MG63 (cell line): Measurements from ENCODE around the gene MEP1A. TPM values are rescaled to one million over a fixed set of nuclear protein-coding genes. Genes with fewer than 3 reads are reported as not detected.
"Not testable (repeated sequence)": the region's sequence is repeated elsewhere in the genome, so short reads cannot be mapped to it uniquely, and the experiment has no call there.

Source experiments
- DNase-seq: peaks from one replicate; pipeline ENCODE4 v3.0.0-alpha.2; 2020
- H3K27me3 ChIP-seq: fragments of 250-450 bp; sonication (Bioruptor Pico); 2 replicates; pipeline ENCODE4 v1.5.1; 2020; ENCODE audit warnings: mild to moderate bottlenecking, moderate library complexity
- H3K36me3 ChIP-seq: fragments of 250-450 bp; sonication (Bioruptor Pico); 2 replicates; pipeline ENCODE4 v1.5.1; 2020; ENCODE audit warnings: mild to moderate bottlenecking, moderate library complexity
- H3K4me3 ChIP-seq: fragments of 250-450 bp; sonication (Bioruptor Pico); 2 replicates; pipeline ENCODE4 v1.5.1; 2020; ENCODE audit warnings: mild to moderate bottlenecking, moderate library complexity
- H3K9me3 ChIP-seq: fragments of 250-450 bp; sonication (Bioruptor Pico); 2 replicates; pipeline ENCODE4 v1.5.1; 2020; ENCODE audit warnings: mild to moderate bottlenecking, moderate library complexity
- total RNA-seq: library from RNA; depleted of rRNA; stranded (reverse); fragments of >200 nt; shearing (Covaris generic); gene quantifications from 2 replicates; pipeline ENCODE4 v1.2.3, GENCODE V29; 2014; ENCODE audit warnings: low replicate concordance

Gene MEP1A
- total RNA-seq, 1 experiment from 2014 or later, result not detected

DNA sequence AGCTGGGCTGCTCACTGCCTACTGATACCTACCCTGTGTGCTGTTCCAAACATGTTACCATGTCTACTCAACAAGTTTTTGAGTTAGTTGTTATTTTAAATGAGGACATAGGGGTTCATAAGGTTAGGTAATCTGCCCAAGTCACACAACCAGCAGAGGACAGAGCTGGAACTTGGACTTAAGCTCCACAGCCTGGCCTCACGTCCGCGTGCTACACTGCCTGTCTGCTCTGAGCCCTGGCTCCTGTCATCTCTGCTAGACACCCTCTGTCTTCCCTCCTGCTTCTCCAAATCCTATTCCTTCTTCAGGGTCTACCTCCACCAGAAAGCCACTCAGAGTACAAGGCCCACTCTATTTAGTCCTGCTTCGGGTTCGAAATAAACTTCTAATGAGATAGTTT, 28.2 kb upstream of the MEP1A start:
- no peak for DNase-seq
- Histone ChIP-seq H3K9me3 (no peaks in the 10 kb centered on the region), H3K27me3 (no peaks in the 10 kb centered on the region), H3K36me3 (no peaks in the 10 kb centered on the region), H3K4me3 (no peak overlapping the region)

DNA sequence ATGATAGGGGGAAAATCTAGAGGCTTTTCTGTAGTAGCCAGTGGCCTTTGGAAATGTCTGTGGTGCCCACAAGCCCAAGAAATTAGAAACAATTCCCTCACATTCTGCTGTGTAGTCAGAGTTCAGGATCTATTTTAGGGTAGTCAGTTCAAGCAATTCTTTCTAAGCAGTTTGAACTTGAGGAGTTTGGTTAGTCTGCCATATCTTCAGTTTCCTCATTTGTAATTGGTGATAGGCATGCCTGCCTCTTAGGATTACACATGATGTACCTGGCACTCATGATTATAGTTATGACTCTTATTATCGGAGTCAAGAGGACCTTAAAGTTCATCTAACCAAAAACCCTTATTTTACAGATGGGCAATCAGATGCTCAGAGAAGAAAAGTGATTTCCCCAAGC, 21.2 kb upstream of the MEP1A start:
- H3K36me3 ChIP-seq, result no peaks in the 10 kb centered on the region
- H3K4me3 ChIP-seq, result no peak overlapping the region
- H3K27me3 ChIP-seq, result no peaks in the 10 kb centered on the region
- no peaks in the 10 kb centered on the region for H3K9me3 ChIP-seq
- no peak for DNase-seq

DNA sequence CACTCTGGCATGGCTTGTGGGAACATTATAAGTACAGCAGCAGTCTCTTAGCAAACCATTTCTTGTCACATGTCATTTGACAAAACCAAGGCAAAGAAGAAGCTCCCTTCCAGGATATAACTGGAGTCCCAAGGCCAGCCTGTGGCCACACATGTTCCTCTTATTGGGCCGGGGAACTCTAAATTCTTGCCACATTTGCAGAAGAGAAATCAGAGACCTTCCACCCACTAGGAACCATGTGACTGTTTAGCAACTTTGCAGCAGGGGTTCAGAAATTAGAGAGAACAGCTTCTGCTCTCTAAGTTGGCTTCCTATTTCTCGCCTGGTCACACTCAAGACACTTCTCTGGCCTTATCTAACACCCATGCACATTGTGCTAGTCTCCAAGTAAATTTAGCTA, 20.4 kb upstream of the MEP1A start:
- Histone ChIP-seq H3K36me3 (no peaks in the 10 kb centered on the region), H3K27me3 (no peaks in the 10 kb centered on the region), H3K9me3 (no peaks in the 10 kb centered on the region), H3K4me3 (no peak overlapping the region)
- DNase-seq, result no peak

DNA sequence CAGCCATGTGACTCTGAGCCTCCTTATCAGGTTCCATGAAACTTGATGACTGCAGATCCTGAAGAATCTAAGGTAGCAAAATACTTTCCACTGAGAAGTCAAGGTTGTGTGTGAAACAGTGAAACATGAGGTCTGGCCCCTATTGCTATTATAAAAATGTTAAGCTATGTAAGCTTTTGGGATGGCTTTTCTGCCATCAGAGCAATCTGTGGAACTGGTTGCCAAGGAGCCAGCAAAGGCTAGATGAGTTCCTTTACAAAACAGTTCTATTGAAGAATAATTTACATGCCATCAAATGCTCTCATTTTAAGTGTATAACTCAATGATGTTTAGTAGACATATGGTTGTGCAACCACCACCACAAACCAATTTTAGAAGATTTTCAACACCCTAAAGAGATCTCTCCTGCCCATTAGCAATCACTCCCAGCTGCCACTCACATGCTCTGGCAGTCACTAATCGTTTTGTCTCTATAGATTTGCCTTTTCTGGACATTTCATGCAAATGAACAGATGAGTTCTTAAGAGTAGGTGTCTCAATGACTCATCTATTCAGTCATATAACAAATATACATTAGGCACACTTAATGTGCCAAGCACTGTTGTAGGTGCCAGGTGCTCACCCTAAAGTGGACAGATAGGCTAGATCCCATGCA, 19.9 kb upstream of the MEP1A start:
- Histone ChIP-seq H3K9me3 (no peaks in the 10 kb centered on the region), H3K36me3 (no peaks in the 10 kb centered on the region), H3K27me3 (no peaks in the 10 kb centered on the region), H3K4me3 (no peak overlapping the region)
- DNase-seq, result no peak

DNA sequence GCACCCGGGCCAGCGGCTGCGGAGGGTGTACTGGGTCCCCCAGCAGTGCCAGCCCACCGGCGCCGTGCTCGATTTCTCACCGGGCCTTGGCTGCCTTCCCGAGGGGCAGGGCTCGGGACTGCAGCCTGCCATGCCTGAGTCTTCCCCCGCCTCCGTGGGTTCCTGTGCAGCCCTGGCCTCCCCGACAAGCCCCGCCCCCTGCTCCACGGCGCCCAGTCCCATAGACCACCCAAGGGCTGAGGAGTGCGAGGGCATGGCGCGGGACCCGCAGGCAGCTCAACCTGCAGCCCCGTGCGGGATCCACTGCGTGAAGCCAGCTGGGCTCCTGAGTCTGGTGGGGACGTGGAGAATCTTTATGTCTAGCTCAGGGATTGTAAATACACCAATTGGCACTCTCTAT, 18.5 kb upstream of the MEP1A start:
- H3K4me3 ChIP-seq, H3K9me3 ChIP-seq, H3K27me3 ChIP-seq, H3K36me3 ChIP-seq, DNase-seq: not testable (repeated sequence)

DNA sequence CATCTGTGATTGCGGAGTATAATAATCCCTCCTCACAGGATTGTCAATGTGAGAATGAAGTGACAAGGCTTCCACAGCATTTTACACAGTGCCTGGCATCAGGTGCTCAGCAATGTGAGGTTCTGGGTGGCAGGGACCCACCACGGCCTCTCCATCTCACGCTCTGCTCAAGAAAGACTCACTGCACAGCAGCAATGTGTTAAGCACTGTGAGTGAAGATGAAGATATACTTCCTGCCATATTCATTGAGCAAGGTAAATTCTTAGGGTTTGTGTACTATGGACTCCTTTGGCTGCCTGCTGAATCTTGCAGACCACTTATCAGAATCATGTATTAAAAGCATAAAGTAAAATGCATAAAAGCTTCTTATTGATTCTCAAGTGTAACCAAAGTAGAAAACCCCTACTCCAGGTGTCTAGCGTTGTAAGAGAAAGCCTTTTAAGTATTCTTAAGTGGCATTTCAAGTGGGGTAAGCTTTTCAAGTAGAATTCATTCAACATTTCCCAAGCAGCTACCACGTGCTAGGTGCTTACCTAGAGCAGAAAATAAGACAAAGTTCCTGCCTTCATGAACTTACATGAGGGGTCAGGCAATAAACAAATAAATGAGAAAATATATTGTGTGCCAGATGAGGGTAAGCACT, 17.0 kb upstream of the MEP1A start:
- no peak for DNase-seq
- Histone ChIP-seq H3K4me3 (no peak overlapping the region), H3K27me3 (no peaks in the 10 kb centered on the region), H3K36me3 (no peaks in the 10 kb centered on the region), H3K9me3 (no peaks in the 10 kb centered on the region)

DNA sequence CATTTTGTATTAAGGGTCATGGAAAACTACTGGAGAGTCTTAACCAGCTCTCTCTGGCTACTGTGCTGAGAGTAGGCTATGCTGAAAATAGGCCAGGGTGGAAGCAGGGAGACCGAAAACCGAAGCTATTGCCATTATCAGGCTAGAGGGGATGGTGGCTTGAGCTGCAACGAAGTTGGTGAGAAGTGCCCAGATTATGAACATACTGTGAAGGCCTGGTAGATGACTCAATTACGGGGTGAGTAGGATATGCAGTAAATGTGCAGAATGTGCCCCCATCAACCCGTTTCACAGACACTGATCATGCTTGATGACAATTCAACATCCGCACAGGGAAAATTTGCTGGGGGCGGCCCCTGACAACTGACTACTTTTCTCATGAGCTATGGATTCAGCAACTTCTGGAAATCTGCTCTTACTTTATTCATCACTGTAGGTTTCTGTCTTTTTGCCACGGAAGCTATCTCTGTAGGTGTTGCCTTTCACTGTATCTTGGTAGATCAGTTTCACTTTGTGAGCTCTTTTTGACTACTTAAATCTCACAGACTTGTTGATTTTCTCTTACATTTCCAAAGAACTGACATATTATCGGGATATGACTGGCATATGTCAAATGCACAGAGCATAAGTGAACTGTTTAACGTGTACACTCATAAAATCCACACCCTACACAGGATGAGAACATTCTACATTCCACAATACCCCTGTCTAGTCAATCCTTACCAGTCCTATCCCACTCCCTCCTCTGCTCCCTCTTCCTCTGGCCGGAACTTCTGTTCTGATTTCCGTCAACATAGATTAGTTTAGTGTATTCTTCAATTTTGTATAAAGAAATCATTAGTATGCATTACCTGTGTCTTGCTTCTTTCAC, 15.5 kb upstream of the MEP1A start:
- Histone ChIP-seq H3K9me3 (no peaks in the 10 kb centered on the region), H3K27me3 (no peaks in the 10 kb centered on the region), H3K36me3 (no peaks in the 10 kb centered on the region), H3K4me3 (no peak overlapping the region)
- no peak for DNase-seq

DNA sequence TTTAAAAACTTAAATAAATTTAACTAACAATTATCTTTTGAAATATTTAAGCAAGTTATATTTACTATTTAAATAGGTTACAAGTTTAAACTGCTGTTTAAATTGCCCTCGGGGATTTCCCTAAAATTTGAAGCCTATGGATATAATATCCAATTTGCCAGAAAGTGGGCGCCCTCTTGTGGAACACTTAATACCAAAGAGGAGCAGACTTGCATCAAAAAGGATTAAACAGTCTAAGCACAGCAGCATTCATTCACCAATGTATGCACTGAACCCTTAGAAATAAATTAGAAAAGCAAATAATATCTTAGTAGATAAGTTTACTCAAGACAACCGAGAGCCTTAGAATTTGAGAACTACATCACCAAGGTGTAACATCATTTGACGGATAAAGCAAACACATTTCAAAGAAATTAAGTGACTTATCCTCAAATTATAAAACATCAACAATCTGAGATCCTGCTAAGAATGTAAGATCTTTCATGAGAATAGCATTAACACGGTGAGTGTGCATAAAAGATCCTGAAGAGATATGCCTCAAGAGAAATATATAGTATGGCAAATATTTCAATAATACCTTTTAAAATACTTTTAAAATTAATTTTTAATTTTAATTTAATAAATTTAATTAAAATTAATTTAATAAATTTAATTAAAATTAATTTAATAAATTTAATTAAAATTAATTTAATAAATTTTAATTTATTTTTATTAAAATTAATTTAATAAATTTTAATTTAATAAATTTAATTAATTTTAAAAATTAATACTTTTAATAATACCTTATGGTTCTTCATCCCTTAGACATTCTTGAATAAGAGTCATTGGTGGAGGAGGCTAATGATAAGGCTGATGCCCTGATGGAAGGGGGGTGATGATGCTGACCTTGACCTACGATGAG, 11.5 kb upstream of the MEP1A start:
- Histone ChIP-seq H3K9me3 (no peaks in the 10 kb centered on the region), H3K27me3 (no peaks in the 10 kb centered on the region), H3K36me3 (no peaks in the 10 kb centered on the region), H3K4me3 (no peak overlapping the region)
- DNase-seq, result peak; percentile 4

DNA sequence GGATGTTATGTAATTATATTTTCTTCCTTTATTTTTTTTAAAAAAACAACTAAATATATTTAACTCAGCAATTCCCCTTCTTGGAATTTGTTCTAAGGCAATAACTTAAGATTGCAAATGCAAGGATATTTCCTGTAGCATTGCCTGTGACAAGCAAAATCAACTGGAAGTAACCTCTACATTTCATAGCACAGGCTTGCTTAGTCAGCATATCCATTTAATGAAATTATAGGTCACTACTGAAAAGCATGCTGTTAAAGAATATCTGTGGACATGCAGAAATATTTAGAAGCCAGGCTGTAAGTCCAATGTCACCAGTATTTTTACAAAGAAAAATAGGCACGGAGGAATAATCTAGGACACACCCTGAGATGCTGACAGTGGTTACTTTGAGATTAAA, 8.7 kb upstream of the MEP1A start:
- DNase-seq, result no peak
- Histone ChIP-seq H3K9me3 (no peaks in the 10 kb centered on the region), H3K27me3 (no peaks in the 10 kb centered on the region), H3K4me3 (no peak overlapping the region), H3K36me3 (no peaks in the 10 kb centered on the region)

DNA sequence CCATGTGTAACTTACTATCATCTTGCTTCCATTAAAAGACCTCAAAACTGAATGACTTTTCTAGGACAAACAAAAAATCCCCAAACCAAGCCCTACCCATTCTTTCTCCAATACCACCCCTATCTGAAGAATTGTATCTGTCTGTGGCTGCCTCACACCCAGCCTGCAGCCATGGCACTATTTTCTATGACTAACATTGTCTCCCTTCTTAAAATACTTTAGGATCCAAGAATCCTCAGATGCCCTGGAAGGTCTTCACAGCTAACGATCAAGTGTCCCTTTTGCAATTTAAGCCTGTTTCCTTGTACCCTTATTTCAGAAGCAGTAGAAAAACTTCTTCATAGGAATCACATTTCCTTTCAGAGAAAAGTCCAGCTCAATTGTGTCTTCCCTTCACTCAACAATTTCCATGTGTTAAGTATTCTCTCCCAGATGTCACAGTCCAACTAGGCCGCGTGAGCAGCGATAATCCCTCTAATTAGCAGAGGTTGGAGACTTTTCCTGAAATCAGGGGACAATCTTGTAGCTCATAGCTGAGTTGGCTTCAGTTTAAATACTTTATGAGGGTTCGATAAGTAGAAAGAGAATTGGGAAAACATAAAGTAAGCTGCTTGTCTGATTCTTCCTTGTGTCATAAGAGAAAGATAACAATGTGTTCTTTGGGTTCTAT, 5.2 kb upstream of the MEP1A start:
- no peaks in the 10 kb centered on the region for H3K9me3 ChIP-seq
- DNase-seq, result no peak
- H3K4me3 ChIP-seq, result no peak overlapping the region
- no peaks in the 10 kb centered on the region for H3K36me3 ChIP-seq
- H3K27me3 ChIP-seq, result no peaks in the 10 kb centered on the region

DNA sequence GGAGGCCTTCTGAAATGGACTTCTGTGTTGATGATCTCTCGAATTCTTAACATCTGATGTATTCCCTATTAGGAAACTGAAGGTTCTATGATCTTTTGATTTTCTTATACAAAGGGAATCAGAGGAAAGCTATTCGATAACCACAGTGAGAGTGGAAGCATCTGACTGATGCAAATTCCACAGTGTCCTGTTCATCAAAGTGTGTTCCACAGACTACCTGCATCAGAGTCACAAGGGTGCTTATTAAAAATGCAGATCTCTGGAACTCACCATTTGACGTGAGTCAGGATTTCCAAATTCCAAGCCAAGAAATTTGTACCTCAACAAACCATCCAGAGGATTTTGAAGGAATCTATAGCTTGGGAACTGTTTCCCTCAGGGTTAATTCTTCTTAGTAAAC, 4.4 kb upstream of the MEP1A start:
- no peaks in the 10 kb centered on the region for H3K27me3 ChIP-seq
- H3K4me3 ChIP-seq, result no peak overlapping the region
- no peaks in the 10 kb centered on the region for H3K9me3 ChIP-seq
- no peak for DNase-seq
- no peaks in the 10 kb centered on the region for H3K36me3 ChIP-seq

DNA sequence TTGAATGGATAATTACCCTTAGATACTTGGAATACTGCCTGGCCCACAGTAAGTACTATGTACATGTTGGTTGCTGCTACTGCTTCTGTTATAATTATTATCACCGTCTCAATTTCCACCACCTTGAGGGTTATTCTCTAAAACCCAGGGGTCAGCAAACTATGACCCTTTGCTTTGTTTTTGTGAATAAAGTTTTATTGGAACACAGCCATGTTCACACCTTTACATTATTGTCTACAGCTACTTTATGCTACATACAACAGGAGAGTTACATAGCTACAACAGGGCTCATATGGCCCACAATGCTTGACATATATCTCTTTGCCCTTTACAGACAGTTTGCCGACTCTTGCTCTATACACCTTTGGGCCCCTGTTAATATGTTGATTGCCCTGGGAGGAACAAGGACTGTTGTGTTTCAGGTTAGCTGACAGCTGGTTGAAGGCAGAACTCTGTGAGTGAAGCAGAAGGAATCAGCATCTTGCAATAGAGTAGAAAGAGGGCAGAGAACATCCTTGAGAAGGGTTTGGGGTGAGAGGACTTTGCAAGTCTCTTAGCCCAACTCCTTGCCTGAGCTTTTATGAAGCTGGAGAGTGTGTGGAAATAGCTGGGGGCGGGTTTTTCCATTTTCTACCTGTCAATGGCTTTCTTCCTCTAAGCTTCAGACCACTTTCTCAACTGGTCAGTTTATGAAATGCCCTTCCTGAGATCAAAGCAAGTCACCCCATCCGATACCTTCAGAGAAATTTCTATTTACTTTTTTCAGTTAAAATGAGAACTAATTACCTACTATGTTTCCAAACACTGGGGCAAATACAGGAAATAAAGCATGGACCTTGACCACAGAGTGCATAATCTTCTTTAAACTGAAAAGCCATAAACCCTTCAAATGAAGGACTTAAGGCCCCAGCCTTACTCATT, 3.5 kb upstream of the MEP1A start:
- no peak for DNase-seq
- Histone ChIP-seq H3K9me3 (no peaks in the 10 kb centered on the region), H3K27me3 (no peaks in the 10 kb centered on the region), H3K4me3 (no peak overlapping the region), H3K36me3 (no peaks in the 10 kb centered on the region)

DNA sequence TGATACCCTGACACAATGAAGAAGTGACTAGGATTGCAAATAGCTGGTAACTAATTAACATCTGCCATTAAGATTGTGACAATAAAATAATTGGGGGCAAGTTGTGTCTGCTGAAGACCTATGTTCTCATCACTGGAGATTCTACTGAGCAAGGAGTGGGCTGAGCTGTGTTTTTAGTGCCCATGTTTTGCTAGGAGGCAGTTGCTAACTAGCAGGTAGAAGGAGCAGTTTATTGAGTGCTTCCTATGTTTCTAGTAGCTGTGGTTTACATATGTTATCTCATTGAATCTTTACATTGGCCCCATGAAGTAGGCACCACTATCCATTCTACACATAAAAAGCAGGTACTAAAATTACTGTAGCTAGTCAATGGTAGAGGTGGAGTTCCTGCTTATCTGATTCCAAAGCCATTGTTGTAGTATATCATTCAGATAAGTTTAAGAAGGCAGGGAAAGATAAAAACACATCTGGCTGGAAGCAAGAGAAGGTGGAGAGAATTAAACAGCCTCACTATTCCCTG, 2.8 kb upstream of the MEP1A start:
- Histone ChIP-seq H3K9me3 (no peaks in the 10 kb centered on the region), H3K36me3 (no peaks in the 10 kb centered on the region), H3K27me3 (no peaks in the 10 kb centered on the region), H3K4me3 (no peak overlapping the region)
- no peak for DNase-seq

DNA sequence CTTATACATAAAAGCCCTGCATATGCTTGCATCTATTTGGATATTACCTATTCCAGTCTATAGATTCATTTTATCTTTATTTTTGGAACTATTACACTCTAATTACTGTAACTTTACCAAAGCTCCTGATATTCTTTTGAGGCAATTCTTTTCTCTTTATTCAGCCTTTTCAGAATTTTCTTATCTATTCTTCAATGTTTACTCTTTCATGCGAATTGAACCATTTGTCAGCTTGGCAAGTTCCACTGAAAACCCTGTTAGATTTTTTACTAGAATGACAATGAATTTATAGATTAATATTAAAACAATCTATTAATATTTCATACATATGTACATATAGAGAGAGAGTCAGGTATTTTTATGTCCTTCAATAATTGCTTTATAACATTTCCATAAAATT, 554 bp upstream of the MEP1A start:
- Histone ChIP-seq H3K36me3 (no peaks in the 10 kb centered on the region), H3K27me3 (no peaks in the 10 kb centered on the region), H3K9me3 (no peaks in the 10 kb centered on the region), H3K4me3 (no peak overlapping the region)
- no peak for DNase-seq

DNA sequence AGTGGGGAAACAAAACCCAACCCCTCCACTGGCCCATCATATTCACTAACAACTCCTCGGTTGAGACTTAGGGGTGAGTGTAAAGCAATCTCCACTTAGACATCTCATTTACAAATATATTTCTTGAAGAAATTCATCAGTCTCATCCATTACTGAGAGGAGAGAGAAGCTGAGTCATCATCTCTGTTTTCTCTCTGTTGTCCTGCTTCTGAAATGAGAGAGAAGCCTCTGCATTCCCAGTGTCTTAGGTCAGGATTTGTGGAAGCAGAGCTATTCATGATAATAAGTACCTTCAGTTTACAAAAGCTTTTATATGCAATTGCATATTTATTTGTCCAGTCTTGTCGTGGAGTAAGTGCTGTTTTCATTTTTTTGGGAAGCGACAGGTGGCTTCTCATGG, 879 bp downstream of the MEP1A start:
- no peaks in the 10 kb centered on the region for H3K27me3 ChIP-seq
- H3K4me3 ChIP-seq, result no peak overlapping the region
- H3K9me3 ChIP-seq, result no peaks in the 10 kb centered on the region
- H3K36me3 ChIP-seq, result no peaks in the 10 kb centered on the region
- no peak for DNase-seq
